Nephron (organoid): Measurements from ENCODE around the gene ATP5PD.

Experiments
- H3K27ac Mint-ChIP-seq, 3 experiments: 2 replicates each; pipeline ENCODE4 v1.8.0; 2020; ENCODE audit warnings: mixed read lengths in 3 of 3, mild to moderate bottlenecking in 2 of 3, moderate library complexity in 1 of 3
- H3K27me3 Mint-ChIP-seq: 2 replicates; pipeline ENCODE4 v1.8.0; 2021; ENCODE audit warnings: low read depth, mild to moderate bottlenecking, moderate library complexity, mixed read lengths
- H3K36me3 Mint-ChIP-seq: 2 replicates; pipeline ENCODE4 v1.8.0; 2020; ENCODE audit warnings: low read depth, mixed read lengths
- H3K4me1 Mint-ChIP-seq: 2 replicates; pipeline ENCODE4 v1.8.0; 2020; ENCODE audit warnings: mixed read lengths
- H3K4me3 Mint-ChIP-seq, 3 experiments: 2 replicates each; pipeline ENCODE4 v1.8.0; 2020; ENCODE audit warnings: mild to moderate bottlenecking in 3 of 3, mixed read lengths in 3 of 3, moderate library complexity in 2 of 3
- H3K9me3 Mint-ChIP-seq: 2 replicates; pipeline ENCODE4 v1.8.0; 2020; ENCODE audit warnings: mixed read lengths
- CTCF ChIP-seq, 3 experiments: fragments of 200-600 bp; sonication (generic); IDR thresholded peaks; one replicate each; pipeline ENCODE4 v1.5.0; 2021; ENCODE audit warnings: antibody characterized with exemption in 3 of 3; ENCODE audit not compliant: unreplicated experiment in 3 of 3

ATP5PD gene

DNA sequence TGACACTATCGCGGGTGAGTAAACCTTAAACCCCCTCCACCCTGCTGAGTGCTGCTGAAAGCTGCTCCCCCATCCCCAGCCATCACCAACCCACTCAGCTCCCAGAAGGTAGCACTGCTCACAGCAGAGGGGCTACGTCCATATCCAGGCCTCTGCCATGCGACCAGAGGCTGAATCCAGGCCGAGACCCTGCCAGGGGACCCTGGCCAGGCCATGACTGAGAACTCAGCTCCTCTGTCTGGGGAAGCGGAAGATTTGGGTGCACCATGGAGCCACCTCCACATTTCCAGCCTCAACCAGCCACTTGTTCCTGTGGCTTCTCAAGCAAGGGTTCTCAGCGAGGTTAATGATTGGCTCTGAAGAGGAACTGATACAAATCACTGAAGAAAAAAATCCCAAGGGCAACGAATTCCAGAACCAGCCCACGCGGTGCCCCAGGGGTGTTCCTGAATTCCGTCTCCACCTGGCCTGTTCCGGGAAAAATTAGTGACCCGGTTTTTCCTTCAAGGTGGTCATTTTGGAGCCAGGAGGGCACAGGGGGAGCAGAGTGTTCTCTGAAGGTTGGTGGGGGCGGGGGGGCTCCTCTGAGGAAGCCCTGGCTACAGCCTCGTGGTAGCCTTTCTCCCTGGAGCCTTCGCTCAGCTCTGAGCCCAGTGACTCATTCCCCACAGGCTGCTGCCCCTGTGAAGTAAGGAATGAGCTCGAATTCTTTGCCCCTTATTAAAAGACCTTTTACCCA, 31.7 kb upstream of the ATP5PD start:
- peaks cover 4% of the 10 kb centered on the region for H3K27me3 Mint-ChIP-seq
- TF ChIP-seq CTCF (IDR thresholded peaks at IDR 0.05; ENCODE audit: unreplicated experiment in 3 of 3), result no peak

GRCh38 chr17:75077496-75078283, 30.9 kb upstream of the ATP5PD start:
- no peak for TF ChIP-seq CTCF (IDR thresholded peaks at IDR 0.05; ENCODE audit: unreplicated experiment in 3 of 3)
- H3K36me3 Mint-ChIP-seq, result no peaks in the 10 kb centered on the region
- H3K4me1 Mint-ChIP-seq, result peaks cover 40% of the 10 kb centered on the region
- H3K9me3 Mint-ChIP-seq, result no peaks in the 10 kb centered on the region
- no peak overlapping the region for H3K4me3 Mint-ChIP-seq
- peak overlapping the region in 2 of 3 experiments; percentile 84 to 92 for H3K27ac Mint-ChIP-seq
- H3K27me3 Mint-ChIP-seq, result peaks cover 4% of the 10 kb centered on the region

More for the DNA sequence above, 31.7 kb upstream of the ATP5PD start:
- no peak overlapping the region for H3K4me3 Mint-ChIP-seq
- no peaks in the 10 kb centered on the region for H3K9me3 Mint-ChIP-seq
- H3K36me3 Mint-ChIP-seq, result no peaks in the 10 kb centered on the region
- peaks cover 40% of the 10 kb centered on the region for H3K4me1 Mint-ChIP-seq
- peak overlapping the region; percentile 82 to 92 (median 84) for H3K27ac Mint-ChIP-seq

DNA sequence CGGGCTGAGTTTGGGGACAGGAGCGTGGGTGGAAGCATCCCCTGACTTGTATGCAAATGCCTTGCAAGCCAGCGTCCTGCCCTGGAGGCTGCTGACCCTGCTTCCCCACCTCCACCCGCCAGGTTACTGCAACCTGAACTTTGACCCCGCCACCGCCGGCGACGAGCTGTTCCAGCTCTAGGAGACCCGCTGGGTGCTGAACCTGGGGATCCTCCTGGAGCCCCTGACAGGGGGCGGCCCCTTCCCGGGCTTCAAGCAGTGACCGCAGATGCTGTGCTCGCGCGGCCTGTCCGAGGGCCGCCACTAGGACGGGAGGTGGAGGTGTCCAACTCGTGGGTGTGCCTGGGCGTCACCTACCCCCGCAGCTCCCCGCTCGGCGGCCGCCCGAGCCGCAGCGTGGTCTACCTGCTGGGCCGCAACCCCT, 30.3 kb upstream of the ATP5PD start:
- TF ChIP-seq CTCF (IDR thresholded peaks at IDR 0.05; ENCODE audit: unreplicated experiment in 3 of 3), result no peak
- H3K27me3 Mint-ChIP-seq, result peaks cover 4% of the 10 kb centered on the region
- H3K27ac Mint-ChIP-seq, result peak overlapping the region in 1 of 3 experiments; percentile 72
- H3K36me3 Mint-ChIP-seq, result no peaks in the 10 kb centered on the region
- no peaks in the 10 kb centered on the region for H3K9me3 Mint-ChIP-seq
- peaks cover 35% of the 10 kb centered on the region for H3K4me1 Mint-ChIP-seq
- no peak overlapping the region for H3K4me3 Mint-ChIP-seq

GRCh38 chr17:75075597-75076336, 29.0 kb upstream of the ATP5PD start:
- H3K27me3 Mint-ChIP-seq, result peaks cover 4% of the 10 kb centered on the region
- TF ChIP-seq CTCF (IDR thresholded peaks at IDR 0.05; ENCODE audit: unreplicated experiment in 3 of 3), result no peak
- peak overlapping the region; percentile 41 to 76 (median 73) for H3K27ac Mint-ChIP-seq
- no peaks in the 10 kb centered on the region for H3K9me3 Mint-ChIP-seq
- no peaks in the 10 kb centered on the region for H3K36me3 Mint-ChIP-seq
- peak overlapping the region in 1 of 3 experiments; percentile 16 for H3K4me3 Mint-ChIP-seq
- H3K4me1 Mint-ChIP-seq, result peaks cover 29% of the 10 kb centered on the region

GRCh38 chr17:75074532-75074931, 27.8 kb upstream of the ATP5PD start:
- no peak overlapping the region for H3K4me3 Mint-ChIP-seq
- H3K27ac Mint-ChIP-seq, result peak overlapping the region in 2 of 3 experiments; percentile 37 to 75
- H3K4me1 Mint-ChIP-seq, result peaks cover 29% of the 10 kb centered on the region
- TF ChIP-seq CTCF (IDR thresholded peaks at IDR 0.05; ENCODE audit: unreplicated experiment in 3 of 3), result no peak
- H3K9me3 Mint-ChIP-seq, result no peaks in the 10 kb centered on the region
- H3K27me3 Mint-ChIP-seq, result peaks cover 4% of the 10 kb centered on the region
- H3K36me3 Mint-ChIP-seq, result no peaks in the 10 kb centered on the region
